AG04450 (cell line): ENCODE results near the gene ITGBL1. TPM values are rescaled to one million over a fixed set of nuclear protein-coding genes. Genes with fewer than 3 reads are reported as not detected.

Source experiments
- CTCF ChIA-PET: fragments of 300-600, 350-600 bp; formaldehyde crosslinking; extraction: SDS; loops from one replicate; lab custom pipeline; 2022; ENCODE audit warnings: antibody characterized with exemption, inconsistent platforms; lab: Charles Lee
- POLR2A ChIA-PET: fragments of 350-600 bp; formaldehyde crosslinking; extraction: SDS; loops from one replicate; lab custom pipeline; 2021; ENCODE audit warnings: antibody characterized with exemption, inconsistent platforms; lab: Yijun Ruan, JAX
- DNase-seq: peaks from one replicate; pipeline ENCODE4 v3.0.0-alpha.2; 2011; ENCODE audit warnings: low read depth, low spot score
- H3K27ac ChIP-seq: one replicate; pipeline ENCODE4 v1.5.1; 2012; ENCODE audit warnings: low read depth, low read length, control low read depth
- H3K27me3 ChIP-seq: one replicate; pipeline ENCODE4 v1.6.0; 2012; ENCODE audit warnings: low read length; ENCODE audit not compliant: control insufficient read depth, insufficient read depth
- H3K4me3 ChIP-seq: 2 replicates; pipeline ENCODE4 v1.5.1; 2011; ENCODE audit warnings: mild to moderate bottlenecking, low read depth, low read length, control low read depth
- H3K9me3 ChIP-seq: 2 replicates; pipeline ENCODE4 v1.5.1; 2012; ENCODE audit warnings: low read length; ENCODE audit not compliant: control insufficient read depth, insufficient read depth
- polyA plus RNA-seq: library from polyadenylated mRNA; depleted of rRNA; stranded (reverse); fragments of >200 nt; gene quantifications from 2 replicates; pipeline ENCODE4 v1.2.3, GENCODE V29; 2011
- TF ChIP-seq, protein P1 (sequence below): IDR thresholded peaks from 2 replicates; pipeline ENCODE4 v1.5.1; 2011; ENCODE audit warnings: low read depth, low read length, control low read depth, inconsistent platforms

ITGBL1 gene
- polyA plus RNA-seq, 1 experiment: 17.1 TPM

DNA sequence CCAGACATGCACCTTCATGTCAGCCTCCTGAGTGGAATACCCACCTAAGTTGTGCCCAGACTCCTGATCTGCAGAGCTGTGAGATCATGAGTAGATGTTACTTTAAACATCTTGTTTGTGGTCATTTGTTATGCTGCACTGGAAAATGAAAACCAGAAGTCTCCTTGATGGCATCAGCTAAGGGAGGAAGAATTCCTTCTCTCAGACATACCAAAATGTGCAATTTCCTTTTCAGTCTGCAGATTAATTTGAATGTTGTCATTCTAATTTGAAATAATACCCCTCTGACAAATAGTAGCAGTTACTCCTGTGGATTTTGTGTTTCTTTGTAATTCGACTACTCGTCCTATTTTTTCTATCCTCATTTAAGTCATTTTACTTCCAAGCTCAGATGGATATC, 59.3 kb downstream of the ITGBL1 start:
- no peak overlapping the region for H3K27ac ChIP-seq
- no peak for DNase-seq
- POLR2A ChIA-PET: no interaction called here
- no peaks in the 10 kb centered on the region for H3K27me3 ChIP-seq
- H3K4me3 ChIP-seq: no peak overlapping the region
- TF ChIP-seq, protein P1, sequence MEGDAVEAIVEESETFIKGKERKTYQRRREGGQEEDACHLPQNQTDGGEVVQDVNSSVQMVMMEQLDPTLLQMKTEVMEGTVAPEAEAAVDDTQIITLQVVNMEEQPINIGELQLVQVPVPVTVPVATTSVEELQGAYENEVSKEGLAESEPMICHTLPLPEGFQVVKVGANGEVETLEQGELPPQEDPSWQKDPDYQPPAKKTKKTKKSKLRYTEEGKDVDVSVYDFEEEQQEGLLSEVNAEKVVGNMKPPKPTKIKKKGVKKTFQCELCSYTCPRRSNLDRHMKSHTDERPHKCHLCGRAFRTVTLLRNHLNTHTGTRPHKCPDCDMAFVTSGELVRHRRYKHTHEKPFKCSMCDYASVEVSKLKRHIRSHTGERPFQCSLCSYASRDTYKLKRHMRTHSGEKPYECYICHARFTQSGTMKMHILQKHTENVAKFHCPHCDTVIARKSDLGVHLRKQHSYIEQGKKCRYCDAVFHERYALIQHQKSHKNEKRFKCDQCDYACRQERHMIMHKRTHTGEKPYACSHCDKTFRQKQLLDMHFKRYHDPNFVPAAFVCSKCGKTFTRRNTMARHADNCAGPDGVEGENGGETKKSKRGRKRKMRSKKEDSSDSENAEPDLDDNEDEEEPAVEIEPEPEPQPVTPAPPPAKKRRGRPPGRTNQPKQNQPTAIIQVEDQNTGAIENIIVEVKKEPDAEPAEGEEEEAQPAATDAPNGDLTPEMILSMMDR: no peak
- CTCF ChIA-PET: interaction anchor here (0.8 to 2.3 kb wide), 2 partner anchors 367 kb away, joined by 3 to 11 read pairs; no protein-coding TSS in a partner anchor
- H3K9me3 ChIP-seq: no peaks in the 10 kb centered on the region

DNA sequence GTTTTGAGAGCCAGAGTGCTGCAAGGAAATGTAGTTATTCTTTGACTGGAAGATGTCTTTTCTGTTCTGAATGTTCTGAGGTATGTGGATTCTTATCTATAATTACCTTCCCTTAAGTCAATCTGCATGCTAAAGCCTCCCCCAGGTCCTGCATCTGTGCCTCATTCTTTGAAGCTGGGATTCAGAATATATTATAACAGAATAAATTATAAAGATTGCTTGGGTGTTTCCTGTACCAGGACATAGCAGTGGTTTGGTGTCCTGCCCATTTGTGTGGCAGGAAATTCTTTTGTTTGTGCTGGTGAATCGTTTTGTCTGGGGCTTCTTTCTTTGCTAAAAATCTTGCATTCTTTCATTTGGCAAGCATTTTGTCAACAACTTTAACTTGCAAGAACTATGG, 60.2 kb downstream of the ITGBL1 start:
- H3K4me3 ChIP-seq: no peak overlapping the region
- ChIA-PET CTCF (interaction anchor here (0.8 to 1.2 kb wide), 2 partner anchors 245 to 368 kb away, joined by 3 to 8 read pairs; no protein-coding TSS in a partner anchor), POLR2A (no interaction called here)
- no peaks in the 10 kb centered on the region for H3K9me3 ChIP-seq
- TF ChIP-seq, protein P1: no peak
- no peaks in the 10 kb centered on the region for H3K27me3 ChIP-seq
- H3K27ac ChIP-seq: no peak overlapping the region
- no peak for DNase-seq

DNA sequence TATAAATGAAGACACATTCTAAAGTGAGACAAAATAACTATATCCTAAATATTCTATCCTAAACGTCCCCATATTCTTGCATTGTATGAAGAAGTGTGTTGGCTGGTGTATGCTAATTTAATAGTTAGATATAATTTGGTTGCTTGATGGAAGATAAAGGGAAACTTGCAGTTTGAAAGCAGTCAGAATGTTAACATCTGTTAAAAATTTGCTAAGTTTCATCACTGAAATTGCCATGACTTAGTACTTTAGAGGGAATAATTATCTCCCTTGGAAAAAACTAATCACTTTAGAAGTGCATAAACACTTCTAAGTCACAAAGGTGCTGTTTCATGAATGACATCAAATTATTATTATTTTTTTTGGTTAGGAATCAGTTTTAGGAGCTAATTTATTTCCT, 61.6 kb downstream of the ITGBL1 start:
- DNase-seq: no peak
- ChIA-PET CTCF (interaction anchor here (0.6 to 1.8 kb wide), 12 partner anchors 9 to 369 kb away, joined by 3 to 45 read pairs (median 4); no protein-coding TSS in a partner anchor), POLR2A (no interaction called here)

DNA sequence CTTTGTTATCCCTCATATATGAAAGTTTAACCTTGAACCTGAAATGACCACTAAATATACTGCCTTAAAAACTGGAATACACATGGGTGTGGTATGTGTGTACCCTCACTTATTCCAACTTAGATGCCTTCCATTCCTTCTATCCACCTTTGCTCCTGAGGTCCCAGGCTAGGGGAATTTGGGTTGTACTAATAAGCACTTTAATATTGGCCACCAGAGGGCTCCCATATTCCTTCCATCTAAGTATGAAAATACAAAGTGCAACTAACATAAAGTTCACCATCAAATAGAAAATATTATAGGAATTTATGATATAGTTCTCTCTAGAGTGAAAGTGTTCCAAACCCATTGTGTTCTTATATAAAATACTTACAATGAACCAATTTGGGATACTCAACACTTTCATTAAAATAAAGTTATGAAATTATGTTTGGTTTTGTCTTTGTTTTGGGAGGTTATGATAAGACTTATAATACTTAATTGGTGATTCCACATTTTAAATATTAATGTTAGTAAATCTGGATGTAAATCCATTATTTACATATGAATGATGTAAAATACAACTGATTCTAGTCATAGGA, 62.3 kb downstream of the ITGBL1 start:
- CTCF ChIA-PET: interaction anchor here (0.6 to 1.8 kb wide), 11 partner anchors 10 to 369 kb away, joined by 3 to 45 read pairs (median 4); no protein-coding TSS in a partner anchor
- TF ChIP-seq, protein P1: peak; percentile 75
- H3K27ac ChIP-seq: no peak overlapping the region

More for the DNA sequence above, 61.6 kb downstream of the ITGBL1 start:
- no peaks in the 10 kb centered on the region for H3K9me3 ChIP-seq
- H3K27ac ChIP-seq: no peak overlapping the region
- TF ChIP-seq, protein P1: no peak
- H3K27me3 ChIP-seq: no peaks in the 10 kb centered on the region
- H3K4me3 ChIP-seq: no peak overlapping the region

DNA sequence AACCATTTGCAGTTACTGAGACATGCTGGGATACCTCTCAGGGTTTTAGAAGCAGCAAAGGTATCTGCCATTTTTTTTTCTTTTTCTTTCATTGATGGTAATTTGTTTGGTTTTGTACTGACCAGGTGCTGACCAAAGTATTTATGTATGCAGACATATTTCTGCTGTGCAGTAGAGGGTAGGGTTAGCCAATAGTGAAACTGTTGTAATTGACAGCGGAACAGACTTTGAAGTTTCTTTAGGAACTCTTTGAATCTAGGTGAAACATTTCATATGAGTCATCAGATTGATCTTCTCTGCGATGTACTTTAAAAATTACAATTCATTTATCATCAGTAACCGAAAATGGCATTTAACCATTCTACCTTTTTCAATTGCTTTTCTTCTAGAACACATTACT, 63.0 kb downstream of the ITGBL1 start:
- Histone ChIP-seq H3K4me3 (no peak overlapping the region), H3K27me3 (no peaks in the 10 kb centered on the region), H3K27ac (no peak overlapping the region), H3K9me3 (no peaks in the 10 kb centered on the region)
- DNase-seq: no peak
- POLR2A ChIA-PET: no interaction called here
- CTCF ChIA-PET: interaction anchor here (1.8 kb wide), 3 partner anchors 242 to 370 kb away, joined by 4 to 45 read pairs (median 17); no protein-coding TSS in a partner anchor
- TF ChIP-seq, protein P1: no peak

More for the DNA sequence above, 62.3 kb downstream of the ITGBL1 start:
- POLR2A ChIA-PET: no interaction called here
- no peaks in the 10 kb centered on the region for H3K9me3 ChIP-seq
- H3K27me3 ChIP-seq: no peaks in the 10 kb centered on the region
- peak; percentile 33 for DNase-seq
- no peak overlapping the region for H3K4me3 ChIP-seq
